ENCODE measurements around the gene ALOX5.

Gene ALOX5

GRCh38 chr10:45453639-45454255 is 79.7 kb downstream of the ALOX5 start:
- Histone ChIP-seq H3K9me3 (ENCODE audit: control insufficient read depth, low read length) (no peaks in the 10 kb centered on the region), H3K4me3 (ENCODE audit: insufficient read depth, low read depth, low read length) (no peak overlapping the region), H3K36me3 (ENCODE audit: control insufficient read depth, insufficient read depth, low read length) (no peaks in the 10 kb centered on the region), H3K27me3 (ENCODE audit: control insufficient read depth, insufficient read depth, low read length, poor library complexity, severe bottlenecking) (no peaks in the 10 kb centered on the region), H3K27ac (ENCODE audit: insufficient read depth, low read depth, low read length, poor library complexity, severe bottlenecking) (no peak overlapping the region), H3K4me1 (ENCODE audit: control insufficient read depth, insufficient read depth, low read length) (no peaks in the 10 kb centered on the region)
- 92% methylated on average over 9 of the region's 9 CpGs for WGBS, 2 experiments

- 89 to 91% methylated on average over 9 of the region's 9 CpGs for WGBS, 2 experiments
- Histone ChIP-seq H3K36me3 (ENCODE audit: control insufficient read depth, insufficient read depth, low read length) (no peaks in the 10 kb centered on the region), H3K4me1 (ENCODE audit: control insufficient read depth, insufficient read depth, low read length) (no peaks in the 10 kb centered on the region), H3K27me3 (ENCODE audit: control insufficient read depth, insufficient read depth, low read length, poor library complexity, severe bottlenecking) (no peaks in the 10 kb centered on the region), H3K4me3 (ENCODE audit: insufficient read depth, low read depth, low read length) (no peak overlapping the region), H3K9me3 (ENCODE audit: control insufficient read depth, low read length) (no peaks in the 10 kb centered on the region), H3K27ac (ENCODE audit: insufficient read depth, low read depth, low read length, poor library complexity, severe bottlenecking) (no peak overlapping the region)
Measured at GRCh38 chr10:45454262-45454661, 80.2 kb downstream of the ALOX5 start.

GRCh38 chr10:45454859-45455258 is 80.8 kb downstream of the ALOX5 start:
- Histone ChIP-seq H3K27ac (ENCODE audit: insufficient read depth, low read depth, low read length, poor library complexity, severe bottlenecking) (no peak overlapping the region), H3K27me3 (ENCODE audit: control insufficient read depth, insufficient read depth, low read length, poor library complexity, severe bottlenecking) (no peaks in the 10 kb centered on the region), H3K4me1 (ENCODE audit: control insufficient read depth, insufficient read depth, low read length) (no peaks in the 10 kb centered on the region), H3K9me3 (ENCODE audit: control insufficient read depth, low read length) (no peaks in the 10 kb centered on the region), H3K36me3 (ENCODE audit: control insufficient read depth, insufficient read depth, low read length) (no peaks in the 10 kb centered on the region), H3K4me3 (ENCODE audit: insufficient read depth, low read depth, low read length) (no peak overlapping the region)
- WGBS, 2 experiments, result 72 to 77% methylated on average over 3 of the region's 3 CpGs

- Histone ChIP-seq H3K36me3 (ENCODE audit: control insufficient read depth, insufficient read depth, low read length) (no peaks in the 10 kb centered on the region), H3K4me1 (ENCODE audit: control insufficient read depth, insufficient read depth, low read length) (no peaks in the 10 kb centered on the region), H3K27me3 (ENCODE audit: control insufficient read depth, insufficient read depth, low read length, poor library complexity, severe bottlenecking) (no peaks in the 10 kb centered on the region), H3K27ac (ENCODE audit: insufficient read depth, low read depth, low read length, poor library complexity, severe bottlenecking) (no peak overlapping the region), H3K9me3 (ENCODE audit: control insufficient read depth, low read length) (no peaks in the 10 kb centered on the region), H3K4me3 (ENCODE audit: insufficient read depth, low read depth, low read length) (no peak overlapping the region)
- WGBS, 2 experiments, result 92 to 93% methylated on average over 7 of the region's 7 CpGs
Measured at GRCh38 chr10:45456233-45456632, 82.2 kb downstream of the ALOX5 start.

GRCh38 chr10:45456822-45457221 is 82.8 kb downstream of the ALOX5 start:
- no peak overlapping the region for H3K27ac ChIP-seq (ENCODE audit: insufficient read depth, low read depth, low read length, poor library complexity, severe bottlenecking)
- no peaks in the 10 kb centered on the region for H3K4me1 ChIP-seq (ENCODE audit: control insufficient read depth, insufficient read depth, low read length)
- WGBS, 2 experiments, result 91 to 94% methylated on average over 7 of the region's 7 CpGs
- H3K9me3 ChIP-seq (ENCODE audit: control insufficient read depth, low read length), result no peaks in the 10 kb centered on the region
- no peak overlapping the region for H3K4me3 ChIP-seq (ENCODE audit: insufficient read depth, low read depth, low read length)
- H3K27me3 ChIP-seq (ENCODE audit: control insufficient read depth, insufficient read depth, low read length, poor library complexity, severe bottlenecking), result no peaks in the 10 kb centered on the region
- no peaks in the 10 kb centered on the region for H3K36me3 ChIP-seq (ENCODE audit: control insufficient read depth, insufficient read depth, low read length)

GRCh38 chr10:45457487-45457886 is 83.5 kb downstream of the ALOX5 start:
- no peak overlapping the region for H3K4me3 ChIP-seq (ENCODE audit: insufficient read depth, low read depth, low read length)
- no peaks in the 10 kb centered on the region for H3K9me3 ChIP-seq (ENCODE audit: control insufficient read depth, low read length)
- 95 to 97% methylated on average over 8 of the region's 8 CpGs for WGBS, 2 experiments
- H3K27ac ChIP-seq (ENCODE audit: insufficient read depth, low read depth, low read length, poor library complexity, severe bottlenecking), result no peak overlapping the region
- no peaks in the 10 kb centered on the region for H3K4me1 ChIP-seq (ENCODE audit: control insufficient read depth, insufficient read depth, low read length)
- no peaks in the 10 kb centered on the region for H3K27me3 ChIP-seq (ENCODE audit: control insufficient read depth, insufficient read depth, low read length, poor library complexity, severe bottlenecking)
- no peaks in the 10 kb centered on the region for H3K36me3 ChIP-seq (ENCODE audit: control insufficient read depth, insufficient read depth, low read length)

GRCh38 chr10:45460235-45460878 is 86.3 kb downstream of the ALOX5 start:
- Histone ChIP-seq H3K4me1 (ENCODE audit: control insufficient read depth, insufficient read depth, low read length) (no peaks in the 10 kb centered on the region), H3K27me3 (ENCODE audit: control insufficient read depth, insufficient read depth, low read length, poor library complexity, severe bottlenecking) (no peaks in the 10 kb centered on the region), H3K4me3 (ENCODE audit: insufficient read depth, low read depth, low read length) (no peak overlapping the region), H3K36me3 (ENCODE audit: control insufficient read depth, insufficient read depth, low read length) (no peaks in the 10 kb centered on the region), H3K27ac (ENCODE audit: insufficient read depth, low read depth, low read length, poor library complexity, severe bottlenecking) (no peak overlapping the region), H3K9me3 (ENCODE audit: control insufficient read depth, low read length) (no peaks in the 10 kb centered on the region)
- 96 to 97% methylated on average over 6 of the region's 6 CpGs for WGBS, 2 experiments

GRCh38 chr10:45461034-45461433 is 87.0 kb downstream of the ALOX5 start:
- WGBS, 2 experiments, result 92 to 95% methylated on average over 7 of the region's 7 CpGs
- Histone ChIP-seq H3K27ac (ENCODE audit: insufficient read depth, low read depth, low read length, poor library complexity, severe bottlenecking) (no peak overlapping the region), H3K4me1 (ENCODE audit: control insufficient read depth, insufficient read depth, low read length) (no peaks in the 10 kb centered on the region), H3K4me3 (ENCODE audit: insufficient read depth, low read depth, low read length) (no peak overlapping the region), H3K9me3 (ENCODE audit: control insufficient read depth, low read length) (no peaks in the 10 kb centered on the region), H3K36me3 (ENCODE audit: control insufficient read depth, insufficient read depth, low read length) (no peaks in the 10 kb centered on the region), H3K27me3 (ENCODE audit: control insufficient read depth, insufficient read depth, low read length, poor library complexity, severe bottlenecking) (no peaks in the 10 kb centered on the region)

- H3K27ac ChIP-seq (ENCODE audit: insufficient read depth, low read depth, low read length, poor library complexity, severe bottlenecking), result no peak overlapping the region
- H3K27me3 ChIP-seq (ENCODE audit: control insufficient read depth, insufficient read depth, low read length, poor library complexity, severe bottlenecking), result no peaks in the 10 kb centered on the region
- no peaks in the 10 kb centered on the region for H3K36me3 ChIP-seq (ENCODE audit: control insufficient read depth, insufficient read depth, low read length)
- no peaks in the 10 kb centered on the region for H3K9me3 ChIP-seq (ENCODE audit: control insufficient read depth, low read length)
- no peaks in the 10 kb centered on the region for H3K4me1 ChIP-seq (ENCODE audit: control insufficient read depth, insufficient read depth, low read length)
- 94 to 96% methylated on average over 23 of the region's 23 CpGs for WGBS, 2 experiments
- H3K4me3 ChIP-seq (ENCODE audit: insufficient read depth, low read depth, low read length), result no peak overlapping the region
Measured at GRCh38 chr10:45463244-45464116, 89.5 kb downstream of the ALOX5 start.

- H3K27ac ChIP-seq (ENCODE audit: insufficient read depth, low read depth, low read length, poor library complexity, severe bottlenecking), result no peak overlapping the region
- no peaks in the 10 kb centered on the region for H3K4me1 ChIP-seq (ENCODE audit: control insufficient read depth, insufficient read depth, low read length)
- no peaks in the 10 kb centered on the region for H3K27me3 ChIP-seq (ENCODE audit: control insufficient read depth, insufficient read depth, low read length, poor library complexity, severe bottlenecking)
- H3K9me3 ChIP-seq (ENCODE audit: control insufficient read depth, low read length), result no peaks in the 10 kb centered on the region
- 26 to 27% methylated on average over 6 of the region's 6 CpGs for WGBS, 2 experiments
- H3K4me3 ChIP-seq (ENCODE audit: insufficient read depth, low read depth, low read length), result no peak overlapping the region
- no peaks in the 10 kb centered on the region for H3K36me3 ChIP-seq (ENCODE audit: control insufficient read depth, insufficient read depth, low read length)
Measured at GRCh38 chr10:45464958-45465567, 91.0 kb downstream of the ALOX5 start.

All from ectodermal cell (in vitro differentiated cells).